WTC11 (cell line): ENCODE data around the gene PPP1R36. TPM values are rescaled to one million over a fixed set of nuclear protein-coding genes. Genes with fewer than 3 reads are reported as not detected.

Experiments
- ATAC-seq: fragments of 200-7000 bp; cut with Tn5 transposase; 2 replicates; pipeline ENCODE4 v1.10.0; 2021; ENCODE audit warnings: mild to moderate bottlenecking, moderate library complexity
- CTCF ChIA-PET: fragments of 300-600 bp; sonication (Branson Sonifier 250); formaldehyde crosslinking; loops from one replicate; lab custom pipeline; 2021; ENCODE audit warnings: antibody characterized with exemption; lab: Charles Lee
- POLR2A ChIA-PET: fragments of 350-600 bp; sonication (Branson Sonifier 250); formaldehyde crosslinking; loops from one replicate; lab custom pipeline; 2021; ENCODE audit warnings: antibody characterized with exemption; lab: Charles Lee
- DNase-seq: peaks from one replicate; pipeline ENCODE4 v3.0.0; 2021; ENCODE audit warnings: low spot score
- H3K27ac Mint-ChIP-seq: 2 replicates; pipeline ENCODE4 v1.8.0; 2021; ENCODE audit warnings: mixed read lengths
- H3K27me3 Mint-ChIP-seq: 2 replicates; pipeline ENCODE4 v1.8.0; 2021; ENCODE audit warnings: low read depth, mild to moderate bottlenecking, moderate library complexity, mixed read lengths
- H3K36me3 Mint-ChIP-seq: 2 replicates; pipeline ENCODE4 v1.8.0; 2021; ENCODE audit warnings: mixed read lengths
- H3K4me1 Mint-ChIP-seq: 2 replicates; pipeline ENCODE4 v1.8.0; 2022; ENCODE audit warnings: mixed read lengths
- H3K4me3 Mint-ChIP-seq: 2 replicates; pipeline ENCODE4 v1.8.0; 2021; ENCODE audit warnings: mild to moderate bottlenecking, moderate library complexity, mixed read lengths
- H3K9me3 Mint-ChIP-seq: 2 replicates; pipeline ENCODE4 v1.8.0; 2021; ENCODE audit warnings: mixed read lengths
- CREB1 ChIP-seq: sonication (generic); formaldehyde crosslinking; IDR thresholded peaks from 2 replicates; pipeline ENCODE4 v1.8.0; 2023; ENCODE audit warnings: mild to moderate bottlenecking, missing genetic modification reagents
- FOXP1 ChIP-seq: sonication (generic); formaldehyde crosslinking; IDR thresholded peaks from 2 replicates; pipeline ENCODE4 v1.8.0; 2022; ENCODE audit warnings: missing genetic modification reagents, mild to moderate bottlenecking, moderate library complexity, borderline replicate concordance
- GTF2I ChIP-seq: fragments of 250-450 bp; sonication (Bioruptor Pico); conservative IDR thresholded peaks from 2 replicates; pipeline ENCODE4 v1.4.0; 2021; ENCODE audit warnings: mild to moderate bottlenecking
- MXD4 ChIP-seq: fragments of 250-450 bp; sonication (Bioruptor Pico); IDR thresholded peaks from 2 replicates; pipeline ENCODE4 v1.8.0; 2021; ENCODE audit warnings: mild to moderate bottlenecking, moderate library complexity, borderline replicate concordance
- NFATC4 ChIP-seq: fragments of 250-450 bp; sonication (Bioruptor Pico); IDR thresholded peaks from 2 replicates; pipeline ENCODE4 v1.9.0; 2021; ENCODE audit warnings: mild to moderate bottlenecking
- NR2C2 ChIP-seq: sonication (generic); formaldehyde crosslinking; IDR thresholded peaks from 2 replicates; pipeline ENCODE4 v1.8.0; 2022; ENCODE audit warnings: mild to moderate bottlenecking, missing genetic modification reagents
- NR3C1 ChIP-seq: sonication (generic); formaldehyde crosslinking; conservative IDR thresholded peaks from 2 replicates; pipeline ENCODE4 v1.8.1; 2023; ENCODE audit warnings: low read depth, mild to moderate bottlenecking, missing genetic modification reagents
- OVOL2 ChIP-seq: fragments of 250-450 bp; sonication (Bioruptor Pico); IDR thresholded peaks from 2 replicates; pipeline ENCODE4 v1.9.0; 2021; ENCODE audit warnings: mild to moderate bottlenecking, borderline replicate concordance
- TEAD1 ChIP-seq: sonication (generic); formaldehyde crosslinking; IDR thresholded peaks from 2 replicates; pipeline ENCODE4 v1.8.0; 2022; ENCODE audit warnings: mild to moderate bottlenecking, missing genetic modification reagents
- ZNF138 ChIP-seq: sonication (generic); formaldehyde crosslinking; conservative IDR thresholded peaks from 2 replicates; pipeline ENCODE4 v1.8.1; 2022; ENCODE audit warnings: mild to moderate bottlenecking, moderate library complexity, missing genetic modification reagents
- ZNF671 ChIP-seq: fragments of 250-450 bp; sonication (Bioruptor Pico); IDR thresholded peaks from 2 replicates; pipeline ENCODE4 v1.8.0; 2021; ENCODE audit warnings: mild to moderate bottlenecking
- total RNA-seq: library from RNA; stranded (reverse); gene quantifications from 3 replicates; pipeline ENCODE4 v1.2.3, GENCODE V29; 2021
- TF ChIP-seq, protein P1 (sequence below): sonication (generic); formaldehyde crosslinking; IDR thresholded peaks from 2 replicates; pipeline ENCODE4 v1.8.1; 2023; ENCODE audit warnings: mild to moderate bottlenecking, missing genetic modification reagents, borderline replicate concordance
- TF ChIP-seq, protein P2 (sequence below): sonication (generic); formaldehyde crosslinking; IDR thresholded peaks from 2 replicates; pipeline ENCODE4 v1.8.0; 2023; ENCODE audit warnings: mild to moderate bottlenecking, missing genetic modification reagents
- TF ChIP-seq, protein P3 (sequence below): fragments of 250-450 bp; sonication (Bioruptor Pico); IDR thresholded peaks from 2 replicates; pipeline ENCODE4 v2.1.2; 2022; ENCODE audit warnings: mild to moderate bottlenecking, moderate library complexity
- TF ChIP-seq, protein P4 (sequence below): sonication (generic); formaldehyde crosslinking; IDR thresholded peaks from 2 replicates; pipeline ENCODE4 v1.8.1; 2022; ENCODE audit warnings: low read depth, mild to moderate bottlenecking, moderate library complexity, missing genetic modification reagents, borderline replicate concordance
- TF ChIP-seq, protein P5 (sequence below): sonication (generic); formaldehyde crosslinking; IDR thresholded peaks from 2 replicates; pipeline ENCODE4 v1.8.1; 2023; ENCODE audit warnings: mild to moderate bottlenecking, missing genetic modification reagents
- TF ChIP-seq, protein P6 (sequence below): sonication (generic); formaldehyde crosslinking; IDR thresholded peaks from 2 replicates; pipeline ENCODE4 v1.8.1; 2023; ENCODE audit warnings: mild to moderate bottlenecking, missing genetic modification reagents, moderate library complexity
- TF ChIP-seq, protein P7 (sequence below): fragments of 250-450 bp; sonication (Bioruptor Pico); IDR thresholded peaks from 2 replicates; pipeline ENCODE4 v1.9.0; 2021; ENCODE audit warnings: mild to moderate bottlenecking

PPP1R36 gene
- total RNA-seq, 1 experiment from 2014 or later: 0.70 TPM

DNA sequence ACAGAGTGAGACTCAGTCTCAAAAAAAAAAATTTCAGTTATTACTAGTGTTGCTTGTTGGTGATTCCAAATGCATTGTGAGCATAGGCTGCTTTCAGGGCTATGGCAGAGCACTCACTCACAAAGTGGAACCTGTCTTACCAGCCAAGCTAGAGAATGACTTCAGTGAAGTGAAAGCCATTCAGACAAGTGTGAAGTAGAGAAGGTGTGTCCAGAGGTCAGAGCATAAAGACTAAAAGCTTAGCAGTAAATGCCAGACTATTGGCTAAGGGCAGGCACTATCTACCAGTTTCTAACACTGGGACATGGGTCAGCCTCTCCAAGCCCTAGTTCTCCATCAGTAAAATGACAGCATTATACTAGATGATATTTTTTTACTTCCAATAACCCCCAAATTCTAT lies 12.7 kb downstream of the PPP1R36 start (continued):
- TF ChIP-seq, protein P1, sequence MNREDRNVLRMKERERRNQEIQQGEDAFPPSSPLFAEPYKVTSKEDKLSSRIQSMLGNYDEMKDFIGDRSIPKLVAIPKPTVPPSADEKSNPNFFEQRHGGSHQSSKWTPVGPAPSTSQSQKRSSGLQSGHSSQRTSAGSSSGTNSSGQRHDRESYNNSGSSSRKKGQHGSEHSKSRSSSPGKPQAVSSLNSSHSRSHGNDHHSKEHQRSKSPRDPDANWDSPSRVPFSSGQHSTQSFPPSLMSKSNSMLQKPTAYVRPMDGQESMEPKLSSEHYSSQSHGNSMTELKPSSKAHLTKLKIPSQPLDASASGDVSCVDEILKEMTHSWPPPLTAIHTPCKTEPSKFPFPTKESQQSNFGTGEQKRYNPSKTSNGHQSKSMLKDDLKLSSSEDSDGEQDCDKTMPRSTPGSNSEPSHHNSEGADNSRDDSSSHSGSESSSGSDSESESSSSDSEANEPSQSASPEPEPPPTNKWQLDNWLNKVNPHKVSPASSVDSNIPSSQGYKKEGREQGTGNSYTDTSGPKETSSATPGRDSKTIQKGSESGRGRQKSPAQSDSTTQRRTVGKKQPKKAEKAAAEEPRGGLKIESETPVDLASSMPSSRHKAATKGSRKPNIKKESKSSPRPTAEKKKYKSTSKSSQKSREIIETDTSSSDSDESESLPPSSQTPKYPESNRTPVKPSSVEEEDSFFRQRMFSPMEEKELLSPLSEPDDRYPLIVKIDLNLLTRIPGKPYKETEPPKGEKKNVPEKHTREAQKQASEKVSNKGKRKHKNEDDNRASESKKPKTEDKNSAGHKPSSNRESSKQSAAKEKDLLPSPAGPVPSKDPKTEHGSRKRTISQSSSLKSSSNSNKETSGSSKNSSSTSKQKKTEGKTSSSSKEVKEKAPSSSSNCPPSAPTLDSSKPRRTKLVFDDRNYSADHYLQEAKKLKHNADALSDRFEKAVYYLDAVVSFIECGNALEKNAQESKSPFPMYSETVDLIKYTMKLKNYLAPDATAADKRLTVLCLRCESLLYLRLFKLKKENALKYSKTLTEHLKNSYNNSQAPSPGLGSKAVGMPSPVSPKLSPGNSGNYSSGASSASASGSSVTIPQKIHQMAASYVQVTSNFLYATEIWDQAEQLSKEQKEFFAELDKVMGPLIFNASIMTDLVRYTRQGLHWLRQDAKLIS (CRISPR knock-in tag): no peak
- TF ChIP-seq, protein P2, sequence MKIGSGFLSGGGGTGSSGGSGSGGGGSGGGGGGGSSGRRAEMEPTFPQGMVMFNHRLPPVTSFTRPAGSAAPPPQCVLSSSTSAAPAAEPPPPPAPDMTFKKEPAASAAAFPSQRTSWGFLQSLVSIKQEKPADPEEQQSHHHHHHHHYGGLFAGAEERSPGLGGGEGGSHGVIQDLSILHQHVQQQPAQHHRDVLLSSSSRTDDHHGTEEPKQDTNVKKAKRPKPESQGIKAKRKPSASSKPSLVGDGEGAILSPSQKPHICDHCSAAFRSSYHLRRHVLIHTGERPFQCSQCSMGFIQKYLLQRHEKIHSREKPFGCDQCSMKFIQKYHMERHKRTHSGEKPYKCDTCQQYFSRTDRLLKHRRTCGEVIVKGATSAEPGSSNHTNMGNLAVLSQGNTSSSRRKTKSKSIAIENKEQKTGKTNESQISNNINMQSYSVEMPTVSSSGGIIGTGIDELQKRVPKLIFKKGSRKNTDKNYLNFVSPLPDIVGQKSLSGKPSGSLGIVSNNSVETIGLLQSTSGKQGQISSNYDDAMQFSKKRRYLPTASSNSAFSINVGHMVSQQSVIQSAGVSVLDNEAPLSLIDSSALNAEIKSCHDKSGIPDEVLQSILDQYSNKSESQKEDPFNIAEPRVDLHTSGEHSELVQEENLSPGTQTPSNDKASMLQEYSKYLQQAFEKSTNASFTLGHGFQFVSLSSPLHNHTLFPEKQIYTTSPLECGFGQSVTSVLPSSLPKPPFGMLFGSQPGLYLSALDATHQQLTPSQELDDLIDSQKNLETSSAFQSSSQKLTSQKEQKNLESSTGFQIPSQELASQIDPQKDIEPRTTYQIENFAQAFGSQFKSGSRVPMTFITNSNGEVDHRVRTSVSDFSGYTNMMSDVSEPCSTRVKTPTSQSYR (CRISPR knock-in tag): no peak

DNA sequence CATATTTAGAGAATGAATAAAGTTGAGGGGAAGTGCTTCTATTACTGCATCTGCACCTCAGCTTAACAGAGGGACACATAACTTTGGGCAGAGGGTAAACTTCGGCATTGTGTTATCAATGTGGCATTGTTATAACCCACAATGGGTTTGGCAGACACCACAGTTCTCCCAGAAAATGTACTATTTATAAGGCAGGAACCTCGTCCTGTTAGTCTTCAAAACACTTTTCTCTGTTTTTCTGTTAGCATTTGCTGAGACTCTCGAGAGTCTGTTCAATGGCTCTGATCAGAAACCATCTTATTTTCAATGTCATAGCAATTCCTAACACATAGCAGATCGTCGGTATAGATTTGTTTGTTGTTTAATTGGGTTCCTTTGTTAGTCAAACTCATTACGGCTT lies 13.9 kb downstream of the PPP1R36 start:
- Mint-ChIP-seq H3K36me3 (no peaks in the 10 kb centered on the region), H3K9me3 (no peaks in the 10 kb centered on the region), H3K4me3 (no peak overlapping the region), H3K4me1 (peaks cover 17% of the 10 kb centered on the region), H3K27ac (no peak overlapping the region), H3K27me3 (no peaks in the 10 kb centered on the region; the same call in 1 of the 2 replicates)
- ChIA-PET POLR2A (no interaction called here), CTCF (interaction anchor here (0.8 kb wide), 1 partner anchor 73 kb away, joined by 4 read pairs; no protein-coding TSS in a partner anchor)
- DNase-seq (no peak), ATAC-seq (no peak)
- TF ChIP-seq GTF2I (CRISPR knock-in tag) (no peak), FOXP1 (CRISPR knock-in tag) (no peak), CREB1 (no peak), NR2C2 (no peak), NFATC4 (CRISPR knock-in tag) (no peak)
- TF ChIP-seq, protein P3, sequence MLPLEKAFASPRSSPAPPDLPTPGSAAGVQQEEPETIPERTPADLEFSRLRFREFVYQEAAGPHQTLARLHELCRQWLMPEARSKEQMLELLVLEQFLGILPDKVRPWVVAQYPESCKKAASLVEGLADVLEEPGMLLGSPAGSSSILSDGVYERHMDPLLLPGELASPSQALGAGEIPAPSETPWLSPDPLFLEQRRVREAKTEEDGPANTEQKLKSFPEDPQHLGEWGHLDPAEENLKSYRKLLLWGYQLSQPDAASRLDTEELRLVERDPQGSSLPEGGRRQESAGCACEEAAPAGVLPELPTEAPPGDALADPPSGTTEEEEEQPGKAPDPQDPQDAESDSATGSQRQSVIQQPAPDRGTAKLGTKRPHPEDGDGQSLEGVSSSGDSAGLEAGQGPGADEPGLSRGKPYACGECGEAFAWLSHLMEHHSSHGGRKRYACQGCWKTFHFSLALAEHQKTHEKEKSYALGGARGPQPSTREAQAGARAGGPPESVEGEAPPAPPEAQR: no peak

DNA sequence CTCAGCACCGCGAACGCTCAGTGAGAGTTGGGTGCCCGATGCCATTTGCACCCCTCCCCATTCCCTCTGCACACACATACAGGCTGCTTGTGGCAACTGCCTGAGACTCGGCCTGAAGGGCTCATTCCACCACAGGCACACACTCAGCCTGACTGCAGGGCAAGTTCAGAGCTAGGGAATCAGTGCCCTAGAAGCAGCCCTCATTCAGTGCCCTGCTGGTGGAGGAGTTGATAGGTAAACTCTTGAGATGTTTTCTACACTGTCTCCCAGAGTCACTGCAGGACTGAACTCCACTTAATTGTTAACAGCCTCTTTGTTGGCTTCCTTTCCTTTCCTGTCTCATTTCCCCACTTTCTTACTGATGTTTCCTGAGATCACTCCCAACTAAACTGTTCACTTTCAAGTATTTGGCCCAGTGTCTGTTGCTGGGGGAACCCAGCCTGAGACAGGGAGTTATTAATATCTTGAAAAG lies 16.9 kb downstream of the PPP1R36 start:
- Mint-ChIP-seq H3K9me3 (0 out of 2 replicates have a peak, but pooled peaks cover 3% of the 10 kb centered on the region), H3K27me3 (no peaks in the 10 kb centered on the region; the same call in 1 of the 2 replicates), H3K4me3 (no peak overlapping the region), H3K36me3 (no peaks in the 10 kb centered on the region), H3K4me1 (peaks cover 12% of the 10 kb centered on the region), H3K27ac (peak overlapping the region; percentile 10)
- ChIA-PET POLR2A (no interaction called here), CTCF (interaction anchor here (1.0 kb wide), 1 partner anchor 70 kb away, joined by 4 read pairs; no protein-coding TSS in a partner anchor)
- no peak for DNase-seq
- peak; percentile 86 for ATAC-seq
- TF ChIP-seq NR3C1 (CRISPR knock-in tag) (no peak), TEAD1 (CRISPR knock-in tag) (no peak), OVOL2 (CRISPR knock-in tag) (no peak), MXD4 (CRISPR knock-in tag) (no peak), GTF2I (CRISPR knock-in tag) (no peak), FOXP1 (CRISPR knock-in tag) (no peak), ZNF671 (CRISPR knock-in tag) (no peak), ZNF138 (CRISPR knock-in tag) (no peak)
- TF ChIP-seq, protein P4, sequence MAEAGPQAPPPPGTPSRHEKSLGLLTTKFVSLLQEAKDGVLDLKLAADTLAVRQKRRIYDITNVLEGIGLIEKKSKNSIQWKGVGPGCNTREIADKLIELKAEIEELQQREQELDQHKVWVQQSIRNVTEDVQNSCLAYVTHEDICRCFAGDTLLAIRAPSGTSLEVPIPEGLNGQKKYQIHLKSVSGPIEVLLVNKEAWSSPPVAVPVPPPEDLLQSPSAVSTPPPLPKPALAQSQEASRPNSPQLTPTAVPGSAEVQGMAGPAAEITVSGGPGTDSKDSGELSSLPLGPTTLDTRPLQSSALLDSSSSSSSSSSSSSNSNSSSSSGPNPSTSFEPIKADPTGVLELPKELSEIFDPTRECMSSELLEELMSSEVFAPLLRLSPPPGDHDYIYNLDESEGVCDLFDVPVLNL (CRISPR knock-in tag): no peak
- TF ChIP-seq, protein P5, sequence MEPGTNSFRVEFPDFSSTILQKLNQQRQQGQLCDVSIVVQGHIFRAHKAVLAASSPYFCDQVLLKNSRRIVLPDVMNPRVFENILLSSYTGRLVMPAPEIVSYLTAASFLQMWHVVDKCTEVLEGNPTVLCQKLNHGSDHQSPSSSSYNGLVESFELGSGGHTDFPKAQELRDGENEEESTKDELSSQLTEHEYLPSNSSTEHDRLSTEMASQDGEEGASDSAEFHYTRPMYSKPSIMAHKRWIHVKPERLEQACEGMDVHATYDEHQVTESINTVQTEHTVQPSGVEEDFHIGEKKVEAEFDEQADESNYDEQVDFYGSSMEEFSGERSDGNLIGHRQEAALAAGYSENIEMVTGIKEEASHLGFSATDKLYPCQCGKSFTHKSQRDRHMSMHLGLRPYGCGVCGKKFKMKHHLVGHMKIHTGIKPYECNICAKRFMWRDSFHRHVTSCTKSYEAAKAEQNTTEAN: no peak
- TF ChIP-seq, protein P6, sequence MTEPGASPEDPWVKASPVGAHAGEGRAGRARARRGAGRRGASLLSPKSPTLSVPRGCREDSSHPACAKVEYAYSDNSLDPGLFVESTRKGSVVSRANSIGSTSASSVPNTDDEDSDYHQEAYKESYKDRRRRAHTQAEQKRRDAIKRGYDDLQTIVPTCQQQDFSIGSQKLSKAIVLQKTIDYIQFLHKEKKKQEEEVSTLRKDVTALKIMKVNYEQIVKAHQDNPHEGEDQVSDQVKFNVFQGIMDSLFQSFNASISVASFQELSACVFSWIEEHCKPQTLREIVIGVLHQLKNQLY: no peak
- TF ChIP-seq, protein P7, sequence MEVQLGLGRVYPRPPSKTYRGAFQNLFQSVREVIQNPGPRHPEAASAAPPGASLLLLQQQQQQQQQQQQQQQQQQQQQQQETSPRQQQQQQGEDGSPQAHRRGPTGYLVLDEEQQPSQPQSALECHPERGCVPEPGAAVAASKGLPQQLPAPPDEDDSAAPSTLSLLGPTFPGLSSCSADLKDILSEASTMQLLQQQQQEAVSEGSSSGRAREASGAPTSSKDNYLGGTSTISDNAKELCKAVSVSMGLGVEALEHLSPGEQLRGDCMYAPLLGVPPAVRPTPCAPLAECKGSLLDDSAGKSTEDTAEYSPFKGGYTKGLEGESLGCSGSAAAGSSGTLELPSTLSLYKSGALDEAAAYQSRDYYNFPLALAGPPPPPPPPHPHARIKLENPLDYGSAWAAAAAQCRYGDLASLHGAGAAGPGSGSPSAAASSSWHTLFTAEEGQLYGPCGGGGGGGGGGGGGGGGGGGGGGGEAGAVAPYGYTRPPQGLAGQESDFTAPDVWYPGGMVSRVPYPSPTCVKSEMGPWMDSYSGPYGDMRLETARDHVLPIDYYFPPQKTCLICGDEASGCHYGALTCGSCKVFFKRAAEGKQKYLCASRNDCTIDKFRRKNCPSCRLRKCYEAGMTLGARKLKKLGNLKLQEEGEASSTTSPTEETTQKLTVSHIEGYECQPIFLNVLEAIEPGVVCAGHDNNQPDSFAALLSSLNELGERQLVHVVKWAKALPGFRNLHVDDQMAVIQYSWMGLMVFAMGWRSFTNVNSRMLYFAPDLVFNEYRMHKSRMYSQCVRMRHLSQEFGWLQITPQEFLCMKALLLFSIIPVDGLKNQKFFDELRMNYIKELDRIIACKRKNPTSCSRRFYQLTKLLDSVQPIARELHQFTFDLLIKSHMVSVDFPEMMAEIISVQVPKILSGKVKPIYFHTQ: no peak
